Stimulated activated CD8-positive, alpha-beta memory T cell treated with anti-CD3 and anti-CD28 coated beads, Interleukin-2, amount 100 ng/mL, for 48 hours (primary cell): ENCODE data around the gene SPDYE9.
"Not testable (repeated sequence)": the region's sequence is repeated elsewhere in the genome, so short reads cannot be mapped to it uniquely, and the experiment has no call there.

ENCODE experiments used
- DNase-seq, 2 donors: peaks; one replicate each; pipeline ENCODE4 v3.0.0-alpha.2; 2020; ENCODE audit warnings: low read depth in 2 of 2

The SPDYE9 gene

GRCh38 chr7:73085938-73086337 lies at the start of gene SPDYE9:
SPDYE9 (minus strand) TSS chr7:73086038; CDS start chr7:73084238, 1,800 bp downstream.
- not testable (repeated sequence) for DNase-seq

GRCh38 chr7:73134866-73135265 lies 49.0 kb upstream of the SPDYE9 start:
- not testable (repeated sequence) for DNase-seq

- not testable (repeated sequence) for DNase-seq
These were observed 46.9 kb upstream of the SPDYE9 start for GRCh38 chr7:73132651-73133217.

GRCh38 chr7:73130612-73131011 lies 44.8 kb upstream of the SPDYE9 start:
- not testable (repeated sequence) for DNase-seq

GRCh38 chr7:73124126-73124525 lies 38.3 kb upstream of the SPDYE9 start:
- not testable (repeated sequence) for DNase-seq

GRCh38 chr7:73122778-73123447 lies 37.1 kb upstream of the SPDYE9 start:
- DNase-seq: not testable (repeated sequence)

GRCh38 chr7:73118155-73118554 lies 32.3 kb upstream of the SPDYE9 start:
- DNase-seq: not testable (repeated sequence)

GRCh38 chr7:73057811-73058210 lies 28.0 kb downstream of the SPDYE9 start, which contains the start of gene SPDYE11:
SPDYE11 (minus strand) TSS chr7:73057911; CDS start chr7:73056111, 1,800 bp downstream.
- DNase-seq: not testable (repeated sequence)

GRCh38 chr7:73029666-73030065 lies 56.2 kb downstream of the SPDYE9 start, which contains the start of gene SPDYE8:
SPDYE8 (minus strand) TSS chr7:73029766; CDS start chr7:73027966, 1,800 bp downstream.
- not testable (repeated sequence) for DNase-seq
